HEK293T (cell line): ENCODE measurements around the gene EDC3.

Experiments used
- CTCF ChIA-PET: fragments of 350-600 bp; formaldehyde crosslinking; extraction: SDS; loops from one replicate; lab custom pipeline; 2021; ENCODE audit warnings: antibody characterized with exemption, inconsistent platforms; lab: Yijun Ruan, JAX
- POLR2A ChIA-PET: fragments of 350-600 bp; formaldehyde crosslinking; extraction: SDS; loops from one replicate; lab custom pipeline; 2020; ENCODE audit warnings: antibody characterized with exemption, inconsistent platforms; lab: Yijun Ruan, JAX
- DNase-seq: peaks from one replicate; pipeline ENCODE4 v3.0.0; 2012; ENCODE audit warnings: mixed read lengths; ENCODE audit errors: extremely low spot score
- ARNT ChIP-seq: fragments of 450-650 bp; IDR thresholded peaks from 2 replicates; pipeline ENCODE4 v1.6.1; 2017; ENCODE audit warnings: mild to moderate bottlenecking
- BHLHE40 ChIP-seq: fragments of 450-650 bp; IDR thresholded peaks from 2 replicates; pipeline ENCODE4 v1.6.1; 2016; ENCODE audit warnings: mild to moderate bottlenecking, moderate library complexity, borderline replicate concordance
- CTBP1 ChIP-seq: fragments of 450-650 bp; IDR thresholded peaks from 2 replicates; pipeline ENCODE4 v1.6.1; 2016; ENCODE audit warnings: borderline replicate concordance
- ELF4 ChIP-seq: fragments of 450-650 bp; IDR thresholded peaks from 2 replicates; pipeline ENCODE4 v1.6.1; 2017; ENCODE audit warnings: antibody characterized with exemption
- FOXA1 ChIP-seq: fragments of 450-650 bp; IDR thresholded peaks from 2 replicates; pipeline ENCODE4 v1.6.1; 2016; ENCODE audit warnings: mild to moderate bottlenecking
- FOXK2 ChIP-seq: fragments of 450-650 bp; IDR thresholded peaks from 2 replicates; pipeline ENCODE4 v1.6.1; 2016; ENCODE audit warnings: mild to moderate bottlenecking
- FOXM1 ChIP-seq: fragments of 450-650 bp; IDR thresholded peaks from 2 replicates; pipeline ENCODE4 v1.6.1; 2017; ENCODE audit warnings: mild to moderate bottlenecking, borderline replicate concordance
- HDGF ChIP-seq: fragments of 450-650 bp; IDR thresholded peaks from 2 replicates; pipeline ENCODE4 v1.6.1; 2017; ENCODE audit warnings: antibody characterized with exemption, borderline replicate concordance
- L3MBTL2 ChIP-seq: fragments of 450-650 bp; conservative IDR thresholded peaks from 2 replicates; pipeline ENCODE4 v1.6.1; 2016; ENCODE audit warnings: mild to moderate bottlenecking
- LEF1 ChIP-seq: fragments of 450-650 bp; IDR thresholded peaks from 2 replicates; pipeline ENCODE4 v1.6.1; 2017; ENCODE audit warnings: mild to moderate bottlenecking, borderline replicate concordance
- NFRKB ChIP-seq: fragments of 450-650 bp; IDR thresholded peaks from 2 replicates; pipeline ENCODE4 v1.6.1; 2016; ENCODE audit warnings: mild to moderate bottlenecking, moderate library complexity
- SP1 ChIP-seq: fragments of 450-650 bp; IDR thresholded peaks from 2 replicates; pipeline ENCODE4 v1.6.1; 2017
- SUZ12 ChIP-seq: fragments of 450-650 bp; IDR thresholded peaks from 2 replicates; pipeline ENCODE4 v1.6.1; 2016; ENCODE audit warnings: mild to moderate bottlenecking
- TARDBP ChIP-seq: fragments of 450-650 bp; IDR thresholded peaks from 2 replicates; pipeline ENCODE4 v1.6.1; 2016
- ZNF384 ChIP-seq: fragments of 450-650 bp; IDR thresholded peaks from 2 replicates; pipeline ENCODE4 v1.6.1; 2016
- TF ChIP-seq, protein P1 (sequence below): fragments of 450-650 bp; IDR thresholded peaks from 2 replicates; pipeline ENCODE4 v1.6.1; 2016

EDC3 gene

GRCh38 chr15:74621936-74622335, 73.9 kb downstream of the EDC3 start:
- no peak for DNase-seq
- TF ChIP-seq, protein P1, sequence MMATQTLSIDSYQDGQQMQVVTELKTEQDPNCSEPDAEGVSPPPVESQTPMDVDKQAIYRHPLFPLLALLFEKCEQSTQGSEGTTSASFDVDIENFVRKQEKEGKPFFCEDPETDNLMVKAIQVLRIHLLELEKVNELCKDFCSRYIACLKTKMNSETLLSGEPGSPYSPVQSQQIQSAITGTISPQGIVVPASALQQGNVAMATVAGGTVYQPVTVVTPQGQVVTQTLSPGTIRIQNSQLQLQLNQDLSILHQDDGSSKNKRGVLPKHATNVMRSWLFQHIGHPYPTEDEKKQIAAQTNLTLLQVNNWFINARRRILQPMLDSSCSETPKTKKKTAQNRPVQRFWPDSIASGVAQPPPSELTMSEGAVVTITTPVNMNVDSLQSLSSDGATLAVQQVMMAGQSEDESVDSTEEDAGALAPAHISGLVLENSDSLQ, result peak; percentile 92
- TF ChIP-seq ARNT (no peak), SP1 (no peak), FOXA1 (no peak)
- POLR2A ChIA-PET, result no interaction called here
- CTCF ChIA-PET, result interaction anchor here (0.6 to 2.5 kb wide), 8 partner anchors 9 to 194 kb away, joined by 3 to 27 read pairs (median 4); no protein-coding TSS in a partner anchor

- no peak for DNase-seq
- ChIA-PET POLR2A (interaction anchor here (0.7 kb wide), 1 partner anchor 139 kb away, joined by 3 read pairs; no protein-coding TSS in a partner anchor), CTCF (interaction anchor here (0.5 to 2.5 kb wide), 13 partner anchors 8 to 172 kb away, joined by 3 to 27 read pairs (median 3); no protein-coding TSS in a partner anchor)
- no peak for TF ChIP-seq BHLHE40
- no peak for TF ChIP-seq ZNF384
- TF ChIP-seq LEF1, result no peak
- no peak for TF ChIP-seq ELF4
- no peak for TF ChIP-seq NFRKB
- no peak for TF ChIP-seq CTBP1
- TF ChIP-seq SP1, result no peak
- no peak for TF ChIP-seq SUZ12
- TF ChIP-seq FOXA1, result no peak
- TF ChIP-seq L3MBTL2, result no peak
- no peak for TF ChIP-seq HDGF
- TF ChIP-seq, protein P1, result no peak
- no peak for TF ChIP-seq ARNT
- TF ChIP-seq TARDBP, result no peak
- TF ChIP-seq FOXM1, result no peak
- TF ChIP-seq FOXK2, result no peak
Measured at GRCh38 chr15:74621546-74621920, 74.3 kb downstream of the EDC3 start.

DNA sequence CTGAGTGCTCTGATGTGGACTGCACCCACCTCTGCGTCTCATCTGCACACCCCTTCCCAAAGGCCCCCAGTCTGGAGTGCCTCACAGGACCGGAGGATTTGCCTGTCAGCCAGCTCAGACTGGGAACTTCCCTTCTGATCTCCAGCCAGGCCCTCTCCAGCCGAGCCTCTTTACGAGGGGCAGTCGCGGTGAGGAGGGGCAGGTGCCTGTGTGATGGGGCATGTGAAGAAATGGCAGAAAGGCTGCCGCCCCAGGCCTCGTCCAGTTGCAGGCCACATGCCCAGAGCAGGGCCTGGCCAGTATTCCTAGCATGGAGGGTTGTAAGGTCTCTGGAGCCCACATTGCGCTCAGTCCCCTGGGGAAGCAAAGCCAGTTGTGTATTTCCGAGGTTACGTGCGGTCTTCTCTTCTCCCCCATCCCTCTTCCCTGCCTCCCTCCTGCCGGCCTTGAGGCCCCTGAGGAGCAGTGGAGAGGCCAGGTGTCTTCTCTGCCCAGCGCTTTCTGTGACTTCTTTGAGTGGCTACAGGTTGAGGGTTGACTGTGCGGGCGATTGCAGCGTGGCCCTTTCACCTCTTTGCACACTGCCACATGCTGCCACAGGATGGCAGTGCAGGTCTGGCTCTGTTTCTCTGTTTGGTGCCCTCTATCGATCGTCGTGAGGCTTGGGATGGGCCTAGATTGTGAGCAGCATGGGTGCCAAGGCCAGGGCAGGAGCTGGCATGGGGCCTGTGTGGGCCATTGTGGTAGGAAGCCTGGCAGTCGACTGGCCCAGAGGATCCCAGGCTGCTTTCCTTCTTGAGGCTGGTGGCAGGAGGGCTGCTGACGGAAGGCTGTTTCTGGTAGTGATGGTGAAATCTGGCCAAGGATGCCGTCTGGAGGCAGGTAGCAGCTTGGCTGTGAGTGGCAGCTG, 74.9 kb downstream of the EDC3 start:
- POLR2A ChIA-PET, result interaction anchor here (0.6 to 0.7 kb wide), 2 partner anchors 11 to 139 kb away, joined by 3 to 5 read pairs; no protein-coding TSS in a partner anchor
- peak; percentile 83 for DNase-seq
- TF ChIP-seq TARDBP, result no peak
- no peak; the same call in 1 of the 2 replicates for TF ChIP-seq FOXM1
- no peak for TF ChIP-seq ELF4
- no peak for TF ChIP-seq L3MBTL2
- no peak for TF ChIP-seq ARNT
- no peak for TF ChIP-seq SUZ12
- TF ChIP-seq HDGF, result peak; percentile 90; the same call in 1 of the 2 replicates
- no peak for TF ChIP-seq LEF1
- CTCF ChIA-PET, result interaction anchor here (0.5 to 4.8 kb wide), 13 partner anchors 8 to 173 kb away, joined by 3 to 27 read pairs (median 4); no protein-coding TSS in a partner anchor

GRCh38 chr15:74619916-74620635, 75.7 kb downstream of the EDC3 start:
- ChIA-PET POLR2A (interaction anchor here (0.6 to 7.6 kb wide), 4 partner anchors 11 to 159 kb away, joined by 3 to 70 read pairs (median 10); partner anchors contain the start of genes ARID3B and UBL7), CTCF (interaction anchor here (1.7 to 4.8 kb wide), 2 partner anchors 12 to 151 kb away, joined by 7 to 26 read pairs; no protein-coding TSS in a partner anchor)
- DNase-seq, result no peak
- TF ChIP-seq SUZ12, result no peak
- no peak for TF ChIP-seq CTBP1
- TF ChIP-seq BHLHE40, result no peak
- TF ChIP-seq HDGF, result no peak
- TF ChIP-seq TARDBP, result no peak
- TF ChIP-seq SP1, result no peak
- no peak for TF ChIP-seq FOXA1
- TF ChIP-seq, protein P1, result no peak
- TF ChIP-seq ZNF384, result no peak
- no peak for TF ChIP-seq FOXM1
- no peak for TF ChIP-seq NFRKB
- TF ChIP-seq ELF4, result no peak
- TF ChIP-seq LEF1, result no peak
- no peak for TF ChIP-seq FOXK2
- no peak for TF ChIP-seq L3MBTL2
- TF ChIP-seq ARNT, result no peak

- DNase-seq, result no peak
- POLR2A ChIA-PET, result interaction anchor here (0.8 to 7.6 kb wide), 4 partner anchors 8 to 158 kb away, joined by 3 to 70 read pairs (median 8); partner anchors contain the start of genes ARID3B and UBL7
- CTCF ChIA-PET, result interaction anchor here (1.7 to 4.8 kb wide), 3 partner anchors 13 to 245 kb away, joined by 6 to 26 read pairs (median 7); no protein-coding TSS in a partner anchor
- TF ChIP-seq FOXM1, result no peak
- no peak for TF ChIP-seq BHLHE40
- TF ChIP-seq SUZ12, result no peak
- no peak for TF ChIP-seq CTBP1
- TF ChIP-seq ZNF384, result no peak
Measured at GRCh38 chr15:74618841-74619596, 76.8 kb downstream of the EDC3 start.
